Fibroblast of mammary gland (primary cell): ENCODE results near the gene COL27A1.

Experiments
- DNase-seq: peaks from one replicate; pipeline ENCODE4 v3.0.0-alpha.2; 2010; ENCODE audit warnings: low read depth
- H3K4me3 ChIP-seq: 2 replicates; pipeline ENCODE4 v1.5.1; 2011; ENCODE audit warnings: low read depth, mild to moderate bottlenecking, low read length, moderate library complexity; ENCODE audit not compliant: control insufficient read depth
- TF ChIP-seq, protein P1 (sequence below): conservative IDR thresholded peaks from 2 replicates; pipeline ENCODE4 v1.5.1; 2011; ENCODE audit warnings: low read depth, low read length, inconsistent platforms; ENCODE audit not compliant: control insufficient read depth, insufficient read depth

The COL27A1 gene

GRCh38 chr9:114359801-114360200 is 204.5 kb downstream of the COL27A1 start:
- no peak for DNase-seq
- TF ChIP-seq, protein P1, sequence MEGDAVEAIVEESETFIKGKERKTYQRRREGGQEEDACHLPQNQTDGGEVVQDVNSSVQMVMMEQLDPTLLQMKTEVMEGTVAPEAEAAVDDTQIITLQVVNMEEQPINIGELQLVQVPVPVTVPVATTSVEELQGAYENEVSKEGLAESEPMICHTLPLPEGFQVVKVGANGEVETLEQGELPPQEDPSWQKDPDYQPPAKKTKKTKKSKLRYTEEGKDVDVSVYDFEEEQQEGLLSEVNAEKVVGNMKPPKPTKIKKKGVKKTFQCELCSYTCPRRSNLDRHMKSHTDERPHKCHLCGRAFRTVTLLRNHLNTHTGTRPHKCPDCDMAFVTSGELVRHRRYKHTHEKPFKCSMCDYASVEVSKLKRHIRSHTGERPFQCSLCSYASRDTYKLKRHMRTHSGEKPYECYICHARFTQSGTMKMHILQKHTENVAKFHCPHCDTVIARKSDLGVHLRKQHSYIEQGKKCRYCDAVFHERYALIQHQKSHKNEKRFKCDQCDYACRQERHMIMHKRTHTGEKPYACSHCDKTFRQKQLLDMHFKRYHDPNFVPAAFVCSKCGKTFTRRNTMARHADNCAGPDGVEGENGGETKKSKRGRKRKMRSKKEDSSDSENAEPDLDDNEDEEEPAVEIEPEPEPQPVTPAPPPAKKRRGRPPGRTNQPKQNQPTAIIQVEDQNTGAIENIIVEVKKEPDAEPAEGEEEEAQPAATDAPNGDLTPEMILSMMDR: no peak
- H3K4me3 ChIP-seq: no peak overlapping the region

DNA sequence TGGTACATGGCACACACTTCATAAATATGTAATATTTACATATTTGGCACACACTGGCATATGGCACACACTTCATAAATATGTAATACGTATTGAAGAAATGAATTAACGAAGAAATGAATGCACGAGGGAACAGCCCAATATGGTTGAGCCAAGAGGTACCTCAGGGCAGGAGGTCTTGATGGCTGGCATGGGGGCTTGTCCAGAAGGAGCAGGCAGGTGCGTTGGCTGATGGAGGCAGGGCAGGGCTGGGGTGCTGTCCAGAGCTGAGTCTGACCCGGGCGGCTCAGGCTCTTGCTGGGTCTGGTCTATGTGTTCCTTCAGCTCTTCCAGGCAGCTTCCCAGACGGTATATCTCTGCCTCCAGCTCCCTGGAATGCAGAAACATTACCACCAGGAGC is 206.2 kb downstream of the COL27A1 start:
- TF ChIP-seq, protein P1: no peak
- H3K4me3 ChIP-seq: no peak overlapping the region
- no peak for DNase-seq
